ENCODE data around the gene LRBA. TPM values are rescaled to one million over a fixed set of nuclear protein-coding genes. Genes with fewer than 3 reads are reported as not detected.

The LRBA gene
- total RNA-seq, 1 experiment from 2014 or later, result 39.4 TPM

GRCh38 chr4:150875367-150875766 lies 139.7 kb downstream of the LRBA start:
- no peak for DNase-seq (ENCODE audit: low read depth)

- no peak for DNase-seq (ENCODE audit: low read depth)
Observed at GRCh38 chr4:150874338-150875226, 140.5 kb downstream of the LRBA start.

DNA sequence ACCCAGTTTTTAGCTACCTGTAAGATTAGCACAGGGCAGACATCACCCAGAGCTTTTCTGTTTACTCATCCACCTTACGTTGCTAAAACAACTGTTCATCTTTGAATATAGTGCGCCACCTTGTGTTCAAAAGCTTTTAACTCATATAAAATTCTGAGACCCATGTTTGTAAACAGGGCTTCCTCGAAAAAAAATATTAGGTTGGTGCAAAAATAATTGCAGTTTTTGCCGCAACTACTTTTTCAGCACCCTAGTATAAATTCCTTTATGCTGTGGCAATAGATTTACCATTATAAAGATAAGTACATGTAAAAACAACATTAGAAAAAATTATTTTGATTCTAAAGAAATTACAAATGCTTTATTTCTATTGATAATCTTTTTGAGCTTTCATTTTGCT lies 147.9 kb downstream of the LRBA start:
- peak; percentile 81 for DNase-seq (ENCODE audit: low read depth)

DNA sequence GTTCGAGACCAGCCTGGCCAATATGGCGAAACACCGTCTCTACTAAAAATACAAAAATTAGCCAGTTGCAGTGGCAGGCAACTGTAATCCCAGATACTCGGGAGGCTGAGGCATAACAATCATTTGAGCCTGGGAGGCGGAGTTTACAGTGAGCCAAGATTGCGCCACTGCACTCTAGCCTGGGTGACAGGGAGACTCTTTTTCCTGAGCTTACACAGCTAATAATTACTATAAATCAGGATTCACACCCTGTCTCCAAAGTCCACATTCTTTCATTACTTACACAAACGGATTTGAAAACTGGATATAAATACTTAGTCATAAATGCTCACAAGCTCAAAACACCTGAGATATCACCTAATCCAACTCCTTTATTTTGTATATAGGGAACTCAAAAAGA lies 151.6 kb downstream of the LRBA start:
- no peak for DNase-seq (ENCODE audit: low read depth)

- DNase-seq (ENCODE audit: low read depth), result no peak
Observed at GRCh38 chr4:150862829-150863228, 152.3 kb downstream of the LRBA start.

GRCh38 chr4:150859453-150859852 lies 155.6 kb downstream of the LRBA start:
- DNase-seq (ENCODE audit: low read depth), result no peak

DNA sequence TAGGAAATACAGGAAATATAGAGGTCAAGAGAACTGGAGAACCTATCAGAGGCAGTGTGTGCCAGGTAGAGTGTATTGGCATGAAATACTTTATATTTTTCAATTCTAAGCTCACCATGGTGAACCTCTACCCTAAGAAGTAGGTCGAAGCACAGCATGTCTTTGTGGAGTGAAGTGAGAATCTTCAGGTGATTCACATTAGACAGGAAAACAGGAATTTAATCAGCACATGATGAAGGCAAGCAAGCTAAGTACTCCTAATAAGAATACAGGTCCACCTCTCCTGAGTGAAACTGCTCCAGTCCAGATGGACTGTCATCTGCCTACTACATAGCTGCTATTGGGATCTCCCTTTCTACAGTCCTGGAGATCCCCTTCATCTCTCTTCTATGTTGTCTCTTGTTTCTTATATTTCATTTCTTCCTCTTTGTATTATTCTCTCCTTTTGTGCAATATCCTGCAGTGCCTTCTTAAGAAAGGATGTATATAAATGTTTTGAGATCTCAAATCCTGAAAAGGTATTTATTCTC lies 159.0 kb downstream of the LRBA start:
- no peak for DNase-seq (ENCODE audit: low read depth)

GRCh38 chr4:150854600-150854999 lies 160.5 kb downstream of the LRBA start:
- DNase-seq (ENCODE audit: low read depth), result no peak

GRCh38 chr4:150853882-150854281 lies 161.2 kb downstream of the LRBA start:
- no peak for DNase-seq (ENCODE audit: low read depth)

GRCh38 chr4:150852216-150852615 lies 162.9 kb downstream of the LRBA start:
- DNase-seq (ENCODE audit: low read depth), result no peak

GRCh38 chr4:150849016-150849415 lies 166.1 kb downstream of the LRBA start:
- no peak for DNase-seq (ENCODE audit: low read depth)

DNA sequence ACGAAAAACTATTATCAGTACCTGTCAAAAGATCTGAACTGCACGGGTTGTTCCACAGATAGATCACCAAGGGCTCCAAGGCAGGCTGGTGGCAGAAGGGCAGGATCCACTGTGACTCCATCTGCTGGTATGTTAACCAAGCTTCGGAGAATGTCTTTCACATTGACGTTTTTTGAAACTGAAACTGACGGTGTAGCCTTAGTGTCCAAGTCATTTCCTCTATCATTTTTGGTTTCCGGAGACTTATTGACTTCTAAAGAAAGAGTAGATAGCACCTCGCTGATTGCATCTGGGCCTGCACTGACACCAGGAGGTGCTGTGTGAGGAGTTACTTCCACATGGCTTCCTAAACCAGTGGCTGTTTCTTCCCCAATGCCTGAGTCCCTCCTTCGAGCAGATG lies 186.9 kb downstream of the LRBA start:
- no peak for DNase-seq (ENCODE audit: low read depth)

DNA sequence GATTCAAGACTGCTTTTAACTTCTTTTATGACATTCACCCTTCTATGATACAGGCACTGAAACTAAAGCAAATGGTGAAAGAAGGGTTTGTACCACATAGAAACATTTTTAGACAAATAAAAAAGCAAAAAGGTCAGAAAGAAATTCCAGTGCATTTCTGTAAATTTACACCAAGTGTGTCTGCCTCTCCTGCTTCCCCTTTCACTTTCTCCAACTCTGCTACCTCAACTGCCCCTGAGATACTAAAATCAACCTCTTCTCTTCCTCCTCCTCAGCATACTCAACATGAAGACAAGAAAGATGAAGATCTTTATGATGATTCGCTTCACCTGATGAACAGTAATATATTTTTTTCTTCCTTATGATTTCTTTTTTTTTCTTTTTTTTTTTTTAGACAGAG lies 187.9 kb downstream of the LRBA start:
- DNase-seq (ENCODE audit: low read depth), result no peak

DNA sequence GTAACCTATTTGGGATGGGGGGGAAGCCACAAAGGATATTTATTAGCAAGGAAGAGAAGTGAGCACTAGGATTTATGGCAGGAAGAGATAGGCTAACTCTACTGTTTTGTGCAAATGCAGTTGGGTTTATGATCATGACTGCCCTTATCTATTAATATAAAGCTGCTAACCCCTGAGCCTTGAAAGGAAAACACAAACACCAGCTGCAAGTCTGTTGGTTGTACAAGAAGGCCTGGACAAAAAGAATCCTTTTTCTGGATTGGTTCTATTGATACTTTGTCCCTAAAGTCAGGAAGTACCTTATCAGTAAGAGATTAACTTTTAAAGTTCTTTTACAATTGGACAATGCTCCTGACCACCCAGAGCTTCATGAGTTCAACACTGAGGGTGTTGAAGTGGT lies 188.8 kb downstream of the LRBA start:
- no peak for DNase-seq (ENCODE audit: low read depth)

DNA sequence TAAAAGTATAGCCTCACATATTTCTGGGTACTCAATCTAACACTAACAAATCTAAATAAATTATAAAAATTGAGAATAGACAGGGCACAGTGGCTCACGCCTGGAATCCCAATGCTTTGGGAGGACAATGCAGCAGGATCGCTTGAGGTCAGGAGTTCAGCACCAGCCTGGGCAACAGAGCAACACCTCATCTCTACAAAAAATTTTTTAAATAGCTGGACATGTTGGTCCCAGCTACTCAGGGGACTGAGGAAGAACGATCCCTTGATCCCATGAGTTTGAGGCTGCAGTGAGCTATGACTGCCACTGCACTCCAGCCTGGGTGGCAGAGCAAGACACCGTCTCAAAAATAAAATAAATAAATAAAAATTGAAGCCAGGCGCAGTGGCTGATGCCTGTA lies 192.7 kb downstream of the LRBA start:
- DNase-seq (ENCODE audit: low read depth), result no peak

- no peak for DNase-seq (ENCODE audit: low read depth)
Observed at GRCh38 chr4:150821641-150822040, 193.4 kb downstream of the LRBA start.

GRCh38 chr4:150820409-150820808 lies 194.7 kb downstream of the LRBA start:
- no peak for DNase-seq (ENCODE audit: low read depth)

GRCh38 chr4:150818661-150819060 lies 196.4 kb downstream of the LRBA start:
- DNase-seq (ENCODE audit: low read depth), result peak; percentile 10

DNA sequence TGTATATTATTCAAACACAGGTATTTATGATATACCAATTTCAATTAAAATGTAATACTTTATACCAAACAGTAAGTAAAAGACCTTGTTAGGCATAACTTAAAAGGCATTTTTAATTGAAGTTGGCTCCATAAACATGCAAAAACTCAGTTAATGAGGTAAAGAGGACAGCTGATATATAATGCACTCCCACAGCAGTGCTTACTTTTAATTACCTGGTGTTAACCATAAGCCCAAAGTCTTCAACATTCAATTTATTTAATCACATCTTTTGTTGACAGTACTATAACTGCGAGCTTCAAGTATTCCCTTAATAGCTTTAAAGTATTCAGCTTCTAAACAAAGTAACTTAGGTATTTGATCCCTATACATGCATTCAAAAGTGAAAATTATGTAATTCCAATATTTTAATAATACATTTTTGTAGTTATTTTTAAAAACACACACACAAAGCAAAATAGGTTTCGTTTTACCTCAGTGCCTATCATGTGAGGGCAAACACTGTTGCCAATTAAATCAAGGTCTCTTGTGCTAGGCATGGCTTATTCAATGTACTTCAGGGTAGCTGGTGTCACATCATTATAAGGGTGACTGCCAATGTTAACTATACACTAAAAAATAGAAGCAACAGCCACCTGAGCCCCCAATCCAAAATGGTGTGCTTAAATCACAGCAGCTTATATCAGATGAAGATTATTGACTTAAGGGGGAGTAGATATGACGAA lies 197.1 kb downstream of the LRBA start:
- DNase-seq (ENCODE audit: low read depth), result no peak

GRCh38 chr4:150817017-150817416 lies 198.1 kb downstream of the LRBA start:
- no peak for DNase-seq (ENCODE audit: low read depth)

- DNase-seq (ENCODE audit: low read depth), result peak; percentile 14
Observed at GRCh38 chr4:150816491-150816890, 198.6 kb downstream of the LRBA start.

DNA sequence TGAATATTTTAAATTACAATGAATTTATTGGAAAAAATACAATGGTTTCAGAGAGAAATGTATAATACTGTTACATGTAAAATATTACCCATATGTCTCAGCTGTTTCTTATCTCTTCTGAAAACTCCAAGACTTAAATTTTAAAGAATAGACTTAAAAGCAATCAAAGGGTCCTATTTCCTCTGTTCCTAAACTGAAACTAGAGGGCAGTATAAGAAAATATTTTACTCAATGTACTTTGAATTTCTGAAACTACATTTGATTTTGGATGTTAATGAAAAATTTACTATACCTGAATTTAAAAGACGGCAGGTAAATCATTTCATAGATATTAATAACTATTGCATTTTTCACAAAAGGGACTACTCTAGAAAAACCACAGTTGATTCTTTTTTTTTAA lies 200.2 kb downstream of the LRBA start:
- DNase-seq (ENCODE audit: low read depth), result no peak
